Body of pancreas (tissue), 4 donors: ENCODE results near the gene CCDC9.

Experiments
- CTCF ChIP-seq, 7 experiments: fragments of 450-650 bp in 4 of 7; fragments of 200-600 bp in 3 of 7; sonication (generic) in 3 of 7; IDR thresholded peaks; one replicate each; pipeline ENCODE4 v1.5.1; 2016 to 2019; ENCODE audit warnings: antibody characterized with exemption in 7 of 7
- POLR2A ChIP-seq, 3 donors: fragments of 450-650 bp; IDR thresholded peaks; one replicate each; pipeline ENCODE4 v1.6.1; 2016; ENCODE audit warnings: antibody characterized with exemption in 3 of 3, mild to moderate bottlenecking in 2 of 3

GRCh38 chr19:47256693-47257410, 527 bp downstream of the CCDC9 start:
- TF ChIP-seq CTCF (IDR thresholded peaks at IDR 0.05) (no peak), POLR2A (IDR thresholded peaks at IDR 0.05) (no peak)
